H9 (cell line): ENCODE results near the gene MGMT. TPM values are rescaled to one million over a fixed set of nuclear protein-coding genes. Genes with fewer than 3 reads are reported as not detected.

Experiments
- DNase-seq: peaks from one replicate; pipeline ENCODE4 v3.0.0-alpha.2; 2017
- H2AFZ ChIP-seq: one replicate; pipeline ENCODE4 v1.6.1; 2013; ENCODE audit warnings: mild to moderate bottlenecking, low read length, control low read depth, moderate library complexity
- H2AK5ac ChIP-seq: 2 replicates; pipeline ENCODE4 v1.6.1; 2013; ENCODE audit warnings: low read length, control low read depth, mixed read lengths; ENCODE audit not compliant: insufficient read length
- H2BK120ac ChIP-seq: one replicate; pipeline ENCODE4 v1.6.1; 2013; ENCODE audit warnings: low read depth, mild to moderate bottlenecking, low read length, control low read depth, inconsistent platforms; ENCODE audit not compliant: poor library complexity, severe bottlenecking
- H2BK12ac ChIP-seq: 2 replicates; pipeline ENCODE4 v1.6.1; 2013; ENCODE audit warnings: low read length, control low read depth, mixed read lengths, low read depth; ENCODE audit not compliant: insufficient read length
- H2BK15ac ChIP-seq: 2 replicates; pipeline ENCODE4 v1.6.1; 2013; ENCODE audit warnings: low read depth, low read length, control low read depth
- H2BK20ac ChIP-seq: one replicate; pipeline ENCODE4 v1.6.1; 2013; ENCODE audit warnings: low read depth, mild to moderate bottlenecking, low read length, control low read depth, inconsistent platforms; ENCODE audit not compliant: poor library complexity, severe bottlenecking
- H2BK5ac ChIP-seq: 2 replicates; pipeline ENCODE4 v1.6.1; 2013; ENCODE audit warnings: low read length, control low read depth, mixed read lengths; ENCODE audit not compliant: insufficient read length
- H3K14ac ChIP-seq: 2 replicates; pipeline ENCODE4 v1.6.1; 2013; ENCODE audit warnings: low read length, control low read depth; ENCODE audit not compliant: insufficient read depth
- H3K18ac ChIP-seq: 2 replicates; pipeline ENCODE4 v1.6.1; 2013; ENCODE audit warnings: low read depth, mild to moderate bottlenecking, mixed read lengths, low read length, control low read depth; ENCODE audit not compliant: insufficient read length
- H3K23ac ChIP-seq: 2 replicates; pipeline ENCODE4 v1.6.1; 2013; ENCODE audit warnings: low read length, control low read depth, mixed read lengths, low read depth; ENCODE audit not compliant: insufficient read length
- H3K23me2 ChIP-seq: 2 replicates; pipeline ENCODE4 v1.6.1; 2013; ENCODE audit warnings: low read depth, mild to moderate bottlenecking, mixed read lengths, low read length, control low read depth; ENCODE audit not compliant: insufficient read length, poor library complexity, severe bottlenecking
- H3K27ac ChIP-seq: 2 replicates; pipeline ENCODE4 v1.5.1; 2013; ENCODE audit warnings: low read length, control low read depth, mixed read lengths, low read depth; ENCODE audit not compliant: insufficient read length
- H3K27me3 ChIP-seq: 2 replicates; pipeline ENCODE4 v1.6.1; 2013; ENCODE audit warnings: low read length, control low read depth, inconsistent platforms; ENCODE audit not compliant: insufficient read depth
- H3K4ac ChIP-seq: 2 replicates; pipeline ENCODE4 v1.6.1; 2013; ENCODE audit warnings: low read depth, mild to moderate bottlenecking, control low read depth, inconsistent platforms, low read length, moderate library complexity
- H3K4me1 ChIP-seq: 2 replicates; pipeline ENCODE4 v1.6.1; 2013; ENCODE audit warnings: low read length, control low read depth, inconsistent platforms; ENCODE audit not compliant: insufficient read depth
- H3K4me2 ChIP-seq: 2 replicates; pipeline ENCODE4 v1.6.1; 2013; ENCODE audit warnings: low read length, control low read depth, mixed read lengths; ENCODE audit not compliant: insufficient read length, insufficient read depth
- H3K56ac ChIP-seq: 2 replicates; pipeline ENCODE4 v1.6.1; 2013; ENCODE audit warnings: low read depth, mild to moderate bottlenecking, mixed read lengths, low read length, control low read depth; ENCODE audit not compliant: insufficient read length
- H3K79me1 ChIP-seq: 2 replicates; pipeline ENCODE4 v1.6.1; 2013; ENCODE audit warnings: low read depth, mild to moderate bottlenecking, moderate library complexity, low read length, control low read depth, inconsistent platforms; ENCODE audit not compliant: insufficient read depth, poor library complexity, severe bottlenecking
- H3K79me2 ChIP-seq: 2 replicates; pipeline ENCODE4 v1.6.1; 2013; ENCODE audit warnings: low read length, control low read depth, inconsistent platforms; ENCODE audit not compliant: insufficient read depth
- H3K9ac ChIP-seq: 2 replicates; pipeline ENCODE4 v1.6.1; 2013; ENCODE audit warnings: low read length, control low read depth, mixed read lengths; ENCODE audit not compliant: insufficient read length; ENCODE audit errors: extremely low read depth
- H3K9me3 ChIP-seq: one replicate; pipeline ENCODE4 v1.6.1; 2013; ENCODE audit warnings: low read depth, low read length, inconsistent platforms; ENCODE audit not compliant: control insufficient read depth
- H3T11ph ChIP-seq: one replicate; pipeline ENCODE4 v1.6.1; 2013; ENCODE audit warnings: mild to moderate bottlenecking, low read length, control low read depth, inconsistent platforms
- H4K20me1 ChIP-seq: one replicate; pipeline ENCODE4 v1.6.1; 2013; ENCODE audit not compliant: control insufficient read depth, insufficient read length, insufficient read depth
- H4K5ac ChIP-seq: 2 replicates; pipeline ENCODE4 v1.6.1; 2013; ENCODE audit warnings: low read depth, mild to moderate bottlenecking, mixed read lengths, low read length, control low read depth; ENCODE audit not compliant: insufficient read length
- H4K8ac ChIP-seq: replicated peaks from 2 replicates; pipeline ENCODE4 v1.6.1; 2013; ENCODE audit warnings: low read length, control low read depth, mixed read lengths, low read depth; ENCODE audit not compliant: insufficient read length
- H4K91ac ChIP-seq: 2 replicates; pipeline ENCODE4 v1.6.1; 2013; ENCODE audit warnings: low read depth, mild to moderate bottlenecking, moderate library complexity, mixed read lengths, low read length, control low read depth; ENCODE audit not compliant: insufficient read length
- H3K27ac Mint-ChIP-seq, 3 experiments: 2 replicates in 2 of 3; 3 replicates in 1 of 3; pipeline ENCODE4 v1.8.0; 2020 to 2021; ENCODE audit warnings: mixed read lengths in 3 of 3, mild to moderate bottlenecking in 1 of 3, moderate library complexity in 1 of 3
- H3K27me3 Mint-ChIP-seq: 2 replicates; pipeline ENCODE4 v1.8.0; 2021; ENCODE audit warnings: low read depth, mild to moderate bottlenecking, moderate library complexity, mixed read lengths
- H3K36me3 Mint-ChIP-seq, 3 experiments: 2 replicates in 2 of 3; 3 replicates in 1 of 3; pipeline ENCODE4 v1.8.0; 2020 to 2021; ENCODE audit warnings: low read depth in 3 of 3, mixed read lengths in 3 of 3; ENCODE audit not compliant: insufficient read depth in 1 of 3
- H3K4me1 Mint-ChIP-seq, 2 experiments: 2 replicates each; pipeline ENCODE4 v1.8.0; 2020; ENCODE audit warnings: mixed read lengths in 2 of 2
- H3K4me3 Mint-ChIP-seq, 2 experiments: 2 replicates in 1 of 2; 3 replicates in 1 of 2; pipeline ENCODE4 v1.8.0; 2020 to 2021; ENCODE audit warnings: mild to moderate bottlenecking in 2 of 2, mixed read lengths in 2 of 2, moderate library complexity in 1 of 2
- H3K9me3 Mint-ChIP-seq, 2 experiments: 2 replicates in 1 of 2; 3 replicates in 1 of 2; pipeline ENCODE4 v1.8.0; 2020; ENCODE audit warnings: mild to moderate bottlenecking in 2 of 2, mixed read lengths in 2 of 2, moderate library complexity in 1 of 2
- CTCF ChIP-seq: fragments of 200-600 bp; sonication (generic); conservative IDR thresholded peaks from 3 replicates; pipeline ENCODE4 v1.8.0; 2021; ENCODE audit warnings: antibody characterized with exemption, mild to moderate bottlenecking
- WGBS: extraction: QIAGEN DNeasy Blood & Tissue Kit; methylation state at CpG from one replicate; pipeline ENCODE4 v1.1.7; 2013; ENCODE audit warnings: missing lambda C conversion rate, low lambda C conversion rate, mixed read lengths; ENCODE audit not compliant: insufficient read length; ENCODE audit errors: extremely low coverage; 5-methylcytosine and 5-hydroxymethylcytosine counted together
- total RNA-seq: library from RNA; stranded (reverse); gene quantifications from 2 replicates; pipeline ENCODE4 v1.2.1, GENCODE V29; 2021

MGMT gene
- total RNA-seq, 1 experiment from 2014 or later = 18.4 TPM

GRCh38 chr10:129447486-129447885 is 19.6 kb upstream of the MGMT start:
- Histone ChIP-seq H4K5ac (no peak overlapping the region), H3K14ac (no peak overlapping the region), H4K8ac (no peak overlapping the region), H3K4me1 (peaks cover 2% of the 10 kb centered on the region), H3K56ac (no peak overlapping the region), H3K18ac (no peak overlapping the region), H2AK5ac (no peak overlapping the region), H3K27ac (no peak overlapping the region), H4K20me1 (no peaks in the 10 kb centered on the region), H4K91ac (no peak overlapping the region), H3K79me2 (no peaks in the 10 kb centered on the region), H3T11ph (no peak overlapping the region), H2BK5ac (no peak overlapping the region), H3K23ac (no peak overlapping the region), H2AFZ (no peak overlapping the region), H3K4me2 (no peak overlapping the region), H3K23me2 (no peaks in the 10 kb centered on the region), H2BK20ac (no peak overlapping the region), H3K79me1 (no peaks in the 10 kb centered on the region), H3K27me3 (no peaks in the 10 kb centered on the region), H2BK15ac (no peak overlapping the region), H3K4ac (no peak overlapping the region), H2BK120ac (no peak overlapping the region), H3K9ac (no peak overlapping the region), H2BK12ac (no peak overlapping the region), H3K9me3 (no peaks in the 10 kb centered on the region)
- no CpG with 5 or more reads among the region's 6 CpGs for WGBS
- Mint-ChIP-seq H3K4me3 (no peak overlapping the region), H3K36me3 (no peaks in the 10 kb centered on the region; a peak in 1 of 7 replicates), H3K9me3 (no peaks in the 10 kb centered on the region), H3K27me3 (peaks cover 2% of the 10 kb centered on the region; the same call in 1 of the 2 replicates), H3K27ac (no peak overlapping the region), H3K4me1 (peaks cover 10 to 11% of the 10 kb centered on the region in 2 experiments)
- DNase-seq = no peak
- no peak for TF ChIP-seq CTCF
